Mesenchymal stem cell (in vitro differentiated cells and primary cell): ENCODE results near the gene YIPF3.

Experiments
- DNase-seq: peaks from one replicate; pipeline ENCODE4 v3.0.0-alpha.2; 2013
- H2AFZ ChIP-seq: one replicate; pipeline ENCODE4 v1.6.1; 2013; ENCODE audit warnings: low read depth, mild to moderate bottlenecking, control low read depth, inconsistent platforms, low read length, moderate library complexity
- H2AK5ac ChIP-seq: 2 replicates; pipeline ENCODE4 v1.6.1; 2013; ENCODE audit warnings: low read length, moderate library complexity, mild to moderate bottlenecking, inconsistent platforms; ENCODE audit not compliant: severe bottlenecking
- H2BK120ac ChIP-seq: one replicate; pipeline ENCODE4 v1.6.1; 2013; ENCODE audit warnings: low read depth, mild to moderate bottlenecking, inconsistent platforms, low read length, moderate library complexity
- H2BK12ac ChIP-seq, 2 experiments: one replicate each; pipeline ENCODE4 v1.6.1; 2013; ENCODE audit warnings: inconsistent platforms in 2 of 2, low read length in 2 of 2, mild to moderate bottlenecking in 2 of 2, moderate library complexity in 2 of 2, control low read depth in 1 of 2
- H2BK15ac ChIP-seq: one replicate; pipeline ENCODE4 v1.6.1; 2013; ENCODE audit warnings: mild to moderate bottlenecking, low read depth, inconsistent platforms; ENCODE audit not compliant: poor library complexity, severe bottlenecking
- H2BK5ac ChIP-seq: 2 replicates; pipeline ENCODE4 v1.6.1; 2013; ENCODE audit warnings: low read depth, mild to moderate bottlenecking, low read length, control low read depth, inconsistent platforms; ENCODE audit not compliant: poor library complexity, severe bottlenecking
- H3K14ac ChIP-seq, 2 experiments: one replicate each; pipeline ENCODE4 v1.6.1; 2013; ENCODE audit warnings: inconsistent platforms in 2 of 2, low read length in 2 of 2, control low read depth in 1 of 2, mild to moderate bottlenecking in 1 of 2, moderate library complexity in 1 of 2
- H3K18ac ChIP-seq, 2 experiments: one replicate each; pipeline ENCODE4 v1.6.1; 2013; ENCODE audit warnings: inconsistent platforms in 2 of 2, low read length in 2 of 2, control low read depth in 1 of 2, low read depth in 1 of 2, mild to moderate bottlenecking in 1 of 2
- H3K23ac ChIP-seq, 2 experiments: one replicate each; pipeline ENCODE4 v1.6.1; 2013; ENCODE audit warnings: inconsistent platforms in 2 of 2, low read length in 2 of 2, mild to moderate bottlenecking in 2 of 2, moderate library complexity in 2 of 2, control low read depth in 1 of 2
- H3K27ac ChIP-seq: 2 replicates; pipeline ENCODE4 v1.5.1; 2013; ENCODE audit warnings: mild to moderate bottlenecking, moderate library complexity, low read length, control low read depth, inconsistent platforms; ENCODE audit not compliant: poor library complexity, severe bottlenecking
- H3K27me3 ChIP-seq, 2 experiments: 2 replicates each; pipeline versions ENCODE4 v1.6.1 to v1.7.0; 2013; ENCODE audit warnings: low read length in 2 of 2, mild to moderate bottlenecking in 2 of 2, moderate library complexity in 2 of 2, control low read depth in 1 of 2, inconsistent platforms in 1 of 2; ENCODE audit not compliant: control insufficient read depth in 1 of 2, insufficient read depth in 1 of 2
- H3K36me3 ChIP-seq, 2 experiments: 2 replicates each; pipeline versions ENCODE4 v1.6.1 to v1.7.0; 2013; ENCODE audit warnings: low read length in 2 of 2, control low read depth in 1 of 2, inconsistent platforms in 1 of 2, low read depth in 1 of 2, mild to moderate bottlenecking in 1 of 2; ENCODE audit not compliant: insufficient read depth in 2 of 2, control insufficient read depth in 1 of 2
- H3K4ac ChIP-seq, 2 experiments: one replicate each; pipeline ENCODE4 v1.6.1; 2013; ENCODE audit warnings: inconsistent platforms in 2 of 2, low read length in 2 of 2, mild to moderate bottlenecking in 2 of 2, moderate library complexity in 2 of 2, control low read depth in 1 of 2, low read depth in 1 of 2
- H3K4me1 ChIP-seq: 2 replicates; pipeline ENCODE4 v1.6.1; 2013; ENCODE audit warnings: low read depth, low read length, control low read depth; ENCODE audit not compliant: control insufficient read depth, insufficient read depth
- H3K4me2 ChIP-seq: 2 replicates; pipeline ENCODE4 v1.6.1; 2013; ENCODE audit warnings: low read length, mild to moderate bottlenecking, inconsistent platforms; ENCODE audit not compliant: poor library complexity, severe bottlenecking
- H3K4me3 ChIP-seq, 2 experiments: 2 replicates each; pipeline versions ENCODE4 v1.5.1 to v1.7.0; 2013; ENCODE audit warnings: low read length in 2 of 2, mild to moderate bottlenecking in 2 of 2, control low read depth in 1 of 2, low read depth in 1 of 2; ENCODE audit not compliant: insufficient read depth in 1 of 2
- H3K79me1 ChIP-seq: replicated peaks from 2 replicates; pipeline ENCODE4 v1.6.1; 2013; ENCODE audit warnings: mild to moderate bottlenecking, control low read depth, low read length, inconsistent platforms; ENCODE audit not compliant: poor library complexity, severe bottlenecking
- H3K9ac ChIP-seq: 2 replicates; pipeline ENCODE4 v1.7.0; 2013; ENCODE audit warnings: mild to moderate bottlenecking, low read length, moderate library complexity
- H3K9me3 ChIP-seq: 2 replicates; pipeline ENCODE4 v1.7.0; 2013; ENCODE audit warnings: mild to moderate bottlenecking, low read length; ENCODE audit not compliant: control insufficient read depth
- H4K8ac ChIP-seq: one replicate; pipeline ENCODE4 v1.6.1; 2013; ENCODE audit warnings: inconsistent platforms, mild to moderate bottlenecking, low read length, moderate library complexity
- H4K91ac ChIP-seq: one replicate; pipeline ENCODE4 v1.6.1; 2013; ENCODE audit warnings: mild to moderate bottlenecking, low read length, inconsistent platforms
- WGBS: methylation state at CpG from one replicate; pipeline ENCODE4 v1.1.7; 2013; ENCODE audit warnings: mixed read lengths; 5-methylcytosine and 5-hydroxymethylcytosine counted together

Gene YIPF3

GRCh38 chr6:43522547-43523261 lies 6.0 kb upstream of the YIPF3 start:
- no peak overlapping the region for H3K4ac ChIP-seq
- H3K27ac ChIP-seq = no peak overlapping the region
- H4K91ac ChIP-seq = no peak overlapping the region
- 98% methylated on average over 8 of the region's 8 CpGs for WGBS
- no peak overlapping the region for H3K18ac ChIP-seq
- H3K4me3 ChIP-seq = no peak overlapping the region
- H3K4me2 ChIP-seq = no peak overlapping the region
- H4K8ac ChIP-seq = no peak overlapping the region
- DNase-seq = no peak
- H3K14ac ChIP-seq = no peak overlapping the region
- peaks cover 25% of the 10 kb centered on the region for H3K79me1 ChIP-seq
- H3K23ac ChIP-seq = no peak overlapping the region
- H2BK15ac ChIP-seq = no peak overlapping the region
- H2BK5ac ChIP-seq = no peak overlapping the region
- no peak overlapping the region for H2BK120ac ChIP-seq
- no peak overlapping the region for H2AK5ac ChIP-seq
- H2BK12ac ChIP-seq = no peak overlapping the region
- no peaks in the 10 kb centered on the region for H3K4me1 ChIP-seq
- no peaks in the 10 kb centered on the region for H3K27me3 ChIP-seq
- H3K9me3 ChIP-seq = no peaks in the 10 kb centered on the region
- H3K9ac ChIP-seq = no peak overlapping the region
- H2AFZ ChIP-seq = no peak overlapping the region
- peaks cover 69 to 85% of the 10 kb centered on the region in 2 experiments for H3K36me3 ChIP-seq

GRCh38 chr6:43521836-43522235 lies 5.1 kb upstream of the YIPF3 start:
- H3K18ac ChIP-seq = no peak overlapping the region
- H2AK5ac ChIP-seq = no peak overlapping the region
- no peak overlapping the region for H2BK12ac ChIP-seq
- no peak overlapping the region for H3K4ac ChIP-seq
- no peak overlapping the region for H2BK5ac ChIP-seq
- H2BK15ac ChIP-seq = no peak overlapping the region
- no peaks in the 10 kb centered on the region for H3K4me1 ChIP-seq
- H3K27ac ChIP-seq = no peak overlapping the region
- no peak overlapping the region for H4K91ac ChIP-seq
- no peak overlapping the region for H3K23ac ChIP-seq
- DNase-seq = no peak
- H3K9ac ChIP-seq = no peak overlapping the region
- no peaks in the 10 kb centered on the region for H3K9me3 ChIP-seq
- no peak overlapping the region for H2BK120ac ChIP-seq
- no peak overlapping the region for H3K4me3 ChIP-seq
- 95% methylated on average over 2 of the region's 2 CpGs for WGBS
- H4K8ac ChIP-seq = no peak overlapping the region
- peaks cover 63 to 76% of the 10 kb centered on the region in 2 experiments for H3K36me3 ChIP-seq
- H3K4me2 ChIP-seq = no peak overlapping the region
- no peak overlapping the region for H2AFZ ChIP-seq
- H3K79me1 ChIP-seq = peaks cover 23% of the 10 kb centered on the region
- no peak overlapping the region for H3K14ac ChIP-seq
- H3K27me3 ChIP-seq = no peaks in the 10 kb centered on the region

- H2BK12ac ChIP-seq = no peak overlapping the region
- H2AFZ ChIP-seq = no peak overlapping the region
- no peak overlapping the region for H3K23ac ChIP-seq
- H2BK15ac ChIP-seq = no peak overlapping the region
- no peak overlapping the region for H3K27ac ChIP-seq
- DNase-seq = no peak
- no peak overlapping the region for H2BK120ac ChIP-seq
- H3K9me3 ChIP-seq = no peaks in the 10 kb centered on the region
- H4K91ac ChIP-seq = no peak overlapping the region
- H2BK5ac ChIP-seq = no peak overlapping the region
- H3K79me1 ChIP-seq = peaks cover 23% of the 10 kb centered on the region
- no peak overlapping the region for H3K4me3 ChIP-seq
- H3K9ac ChIP-seq = peak overlapping the region; percentile 5
- WGBS = 95% methylated on average over 8 of the region's 8 CpGs
- H3K14ac ChIP-seq = no peak overlapping the region
- no peak overlapping the region for H3K18ac ChIP-seq
- H3K4ac ChIP-seq = no peak overlapping the region
- peaks cover 54 to 66% of the 10 kb centered on the region in 2 experiments for H3K36me3 ChIP-seq
- H3K4me2 ChIP-seq = no peak overlapping the region
- no peaks in the 10 kb centered on the region for H3K27me3 ChIP-seq
- H3K4me1 ChIP-seq = peaks cover 8% of the 10 kb centered on the region
- no peak overlapping the region for H2AK5ac ChIP-seq
- no peak overlapping the region for H4K8ac ChIP-seq
Measured at GRCh38 chr6:43520097-43520496, 3.4 kb upstream of the YIPF3 start.

- peak overlapping the region; percentile 16 to 26 for H3K18ac ChIP-seq
- H2AFZ ChIP-seq = peak overlapping the region; percentile 15
- peaks cover 50 to 66% of the 10 kb centered on the region in 2 experiments for H3K36me3 ChIP-seq
- peak overlapping the region; percentile 32 for H2AK5ac ChIP-seq
- H2BK15ac ChIP-seq = no peak overlapping the region
- peaks cover 23% of the 10 kb centered on the region for H3K79me1 ChIP-seq
- H3K27ac ChIP-seq = no peak overlapping the region
- peak overlapping the region; percentile 71 for H4K8ac ChIP-seq
- H2BK120ac ChIP-seq = no peak overlapping the region
- no peak overlapping the region for H4K91ac ChIP-seq
- H2BK12ac ChIP-seq = no peak overlapping the region
- no peaks in the 10 kb centered on the region for H3K27me3 ChIP-seq
- H3K4ac ChIP-seq = peak overlapping the region; percentile 2 to 57
- peaks cover 9% of the 10 kb centered on the region for H3K4me1 ChIP-seq
- DNase-seq = no peak
- peak overlapping the region; percentile 62 for H3K4me2 ChIP-seq
- peak overlapping the region; percentile 68 to 100 for H3K4me3 ChIP-seq
- no peak overlapping the region for H2BK5ac ChIP-seq
- peak overlapping the region in 1 of 2 experiments; percentile 70 for H3K23ac ChIP-seq
- H3K9ac ChIP-seq = peak overlapping the region; percentile 100
- H3K14ac ChIP-seq = no peak overlapping the region
- 17% methylated on average over 10 of the region's 10 CpGs for WGBS
- H3K9me3 ChIP-seq = no peaks in the 10 kb centered on the region
Measured at GRCh38 chr6:43517505-43518357, 1.0 kb upstream of the YIPF3 start.
